CD4-positive, alpha-beta T cell treated with Interleukin-2 at 100 ng/mL for 4 hours (primary cell): ENCODE measurements around the gene TNFSF13.
"Not testable (repeated sequence)": the region's sequence is repeated elsewhere in the genome, so short reads cannot be mapped to it uniquely, and the experiment has no call there.

ENCODE experiments used
- DNase-seq: peaks from one replicate; pipeline ENCODE4 v3.0.0-alpha.2; 2020; ENCODE audit warnings: low spot score

TNFSF13 gene

DNA sequence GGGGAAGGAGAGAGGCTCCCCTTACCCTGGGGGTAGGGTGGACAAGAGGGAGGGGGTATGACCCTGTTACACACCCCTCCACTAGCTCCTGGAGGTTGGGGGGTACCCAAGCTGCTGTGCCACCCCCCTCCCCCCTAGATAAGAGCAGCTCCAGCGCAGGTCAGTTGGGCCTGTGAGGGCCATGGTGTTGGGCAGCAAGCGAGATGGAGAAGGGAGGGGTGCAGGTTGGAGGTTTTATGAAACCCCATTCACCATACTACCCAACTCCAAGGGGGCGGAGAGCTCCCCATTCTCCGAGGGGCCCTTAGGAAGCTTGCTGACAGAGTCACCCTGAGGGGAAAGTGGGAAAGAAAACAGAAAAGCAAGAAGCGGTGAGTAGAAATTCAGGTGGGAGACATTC lies 33.0 kb downstream of the TNFSF13 start:
- DNase-seq, result no peak

DNA sequence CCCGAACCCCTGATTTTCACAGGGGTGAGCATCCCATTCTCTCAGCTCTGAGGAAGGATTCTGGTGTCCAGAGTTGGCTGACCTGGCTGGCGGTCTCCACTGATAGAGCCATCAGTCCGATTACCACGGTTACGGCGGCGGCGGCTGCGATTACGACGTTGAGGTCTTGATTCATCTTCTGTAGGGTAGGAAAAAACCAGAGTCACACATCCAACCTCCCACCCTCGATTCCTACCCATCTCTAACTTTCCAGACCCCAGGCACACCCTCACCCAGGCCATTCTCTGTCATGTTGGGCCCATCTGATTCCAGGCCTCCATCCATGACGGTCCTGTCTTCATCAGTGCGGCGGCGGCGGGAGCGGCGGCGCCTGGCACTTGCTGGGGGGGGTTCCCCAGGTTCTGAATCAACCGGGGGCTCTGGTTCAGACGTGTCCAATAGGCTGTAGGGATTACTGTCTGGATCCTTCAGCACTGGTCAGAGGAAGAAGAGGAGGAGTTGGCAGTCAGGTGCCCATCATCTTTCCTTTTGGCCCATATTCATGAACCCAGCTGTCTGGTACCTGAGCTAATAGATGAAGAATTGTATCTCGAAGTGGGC lies 34.0 kb downstream of the TNFSF13 start:
- DNase-seq, result no peak

DNA sequence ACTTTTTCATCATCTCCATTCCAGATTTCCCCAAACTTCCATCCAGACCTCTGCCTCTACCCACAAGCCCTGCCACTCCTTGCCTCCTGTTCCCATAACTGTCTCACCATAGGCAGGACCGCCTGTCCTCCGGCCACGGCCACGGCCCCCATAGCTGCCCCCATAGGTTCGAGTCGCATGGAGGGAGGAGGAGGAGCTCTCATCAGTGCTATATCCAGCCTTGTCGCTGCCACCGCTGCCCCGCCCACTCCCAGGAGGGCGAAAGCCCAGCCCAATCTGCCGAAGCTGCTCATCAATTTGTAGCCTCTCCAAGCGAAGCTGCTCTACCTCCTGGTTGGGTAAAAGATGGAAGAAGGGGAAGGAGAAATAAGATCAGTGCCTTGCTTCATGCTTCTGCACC lies 34.7 kb downstream of the TNFSF13 start:
- no peak for DNase-seq

GRCh38 chr17:7597561-7597960 lies 39.0 kb downstream of the TNFSF13 start:
- not testable (repeated sequence) for DNase-seq

DNA sequence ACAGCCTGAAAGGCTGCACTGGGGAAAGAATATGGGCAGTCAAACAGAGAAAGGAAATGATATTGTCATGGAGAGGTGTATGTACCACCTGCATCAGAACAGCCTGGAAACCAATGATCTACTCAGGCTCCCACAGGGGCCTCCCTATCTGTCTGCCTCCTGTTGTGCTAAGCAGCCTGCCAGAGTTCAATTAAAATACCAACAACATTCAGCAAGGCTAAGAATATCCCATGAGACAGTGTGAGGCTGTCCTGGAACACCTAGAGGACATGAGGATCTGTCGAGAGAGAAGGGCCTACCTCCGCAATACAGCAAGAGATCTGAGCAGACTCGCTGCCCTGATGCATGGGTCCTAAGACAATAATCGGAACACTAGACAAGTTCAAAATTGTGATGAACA lies 47.7 kb downstream of the TNFSF13 start:
- DNase-seq, result no peak

DNA sequence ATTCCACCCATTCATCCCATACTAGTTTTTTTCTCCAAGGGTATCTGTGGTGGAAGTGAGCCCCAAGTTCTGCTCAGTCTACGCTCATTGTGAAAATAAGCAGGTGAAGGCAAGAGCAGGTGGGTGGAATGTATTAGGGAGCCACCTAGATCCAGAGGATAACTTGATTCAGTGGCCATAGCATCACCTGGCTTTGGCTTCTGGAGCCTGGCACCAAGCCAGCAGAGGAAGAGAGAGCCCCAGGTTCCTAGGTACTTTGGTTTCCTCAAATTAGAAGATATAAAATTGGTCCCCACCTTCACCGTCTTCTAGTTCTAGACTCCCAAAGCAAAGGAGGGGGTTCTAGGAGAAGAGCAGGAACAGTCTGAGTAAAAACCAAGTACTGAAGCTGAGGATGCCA lies 52.1 kb downstream of the TNFSF13 start:
- DNase-seq, result no peak
